HG03469 (cell line): ENCODE data around the gene VWA7.

Experiments
- ATAC-seq: cut with Tn5 transposase; IDR thresholded peaks from one replicate; pipeline ENCODE4 v1.9.1; 2021; ENCODE audit warnings: mild to moderate bottlenecking, moderate library complexity, moderate number of reproducible peaks; ENCODE audit not compliant: unreplicated experiment

Gene VWA7

GRCh38 chr6:31730631-31731086 is 46.5 kb downstream of the VWA7 start:
- ATAC-seq = no peak

- ATAC-seq = no peak
Observed at GRCh38 chr6:31729979-31730630, 47.0 kb downstream of the VWA7 start.

- ATAC-seq = no peak
Observed at GRCh38 chr6:31729515-31729978, 47.6 kb downstream of the VWA7 start.

- no peak for ATAC-seq
Observed at GRCh38 chr6:31728767-31729514, 48.2 kb downstream of the VWA7 start, which contains the start of gene DDAH2. TSS of gene DDAH2 (minus strand) at chr6:31729299. CDS start at chr6:31729161, 138 bp downstream.

GRCh38 chr6:31727717-31728671 is 49.1 kb downstream of the VWA7 start:
- no peak for ATAC-seq

GRCh38 chr6:31727034-31727716 is 50.0 kb downstream of the VWA7 start:
- no peak for ATAC-seq

- ATAC-seq = no peak
Observed at GRCh38 chr6:31725502-31726350, 51.4 kb downstream of the VWA7 start.

GRCh38 chr6:31723980-31724691 is 53.0 kb downstream of the VWA7 start:
- ATAC-seq = no peak

- no peak for ATAC-seq
Observed at GRCh38 chr6:31723245-31723979, 53.7 kb downstream of the VWA7 start, which contains the start of gene MPIG6B. TSS of gene MPIG6B (plus strand) at chr6:31723373. CDS start at chr6:31723384, 11 bp downstream.

GRCh38 chr6:31722173-31722572 is 55.0 kb downstream of the VWA7 start:
- no peak for ATAC-seq

GRCh38 chr6:31721351-31722020 is 55.6 kb downstream of the VWA7 start, which contains the start of gene LY6G6C:
TSS of gene LY6G6C (minus strand) at chr6:31721746. CDS start at chr6:31721679, 67 bp downstream.
- no peak for ATAC-seq

GRCh38 chr6:31720196-31720770 is 56.8 kb downstream of the VWA7 start:
- ATAC-seq = no peak

- no peak for ATAC-seq
Observed at GRCh38 chr6:31719001-31719400, 58.1 kb downstream of the VWA7 start.

- no peak for ATAC-seq
Observed at GRCh38 chr6:31718265-31718664, 58.9 kb downstream of the VWA7 start.

GRCh38 chr6:31717499-31718222 is 59.5 kb downstream of the VWA7 start:
- ATAC-seq = no peak
